ENCODE results near the gene GRIP2.

DNA sequence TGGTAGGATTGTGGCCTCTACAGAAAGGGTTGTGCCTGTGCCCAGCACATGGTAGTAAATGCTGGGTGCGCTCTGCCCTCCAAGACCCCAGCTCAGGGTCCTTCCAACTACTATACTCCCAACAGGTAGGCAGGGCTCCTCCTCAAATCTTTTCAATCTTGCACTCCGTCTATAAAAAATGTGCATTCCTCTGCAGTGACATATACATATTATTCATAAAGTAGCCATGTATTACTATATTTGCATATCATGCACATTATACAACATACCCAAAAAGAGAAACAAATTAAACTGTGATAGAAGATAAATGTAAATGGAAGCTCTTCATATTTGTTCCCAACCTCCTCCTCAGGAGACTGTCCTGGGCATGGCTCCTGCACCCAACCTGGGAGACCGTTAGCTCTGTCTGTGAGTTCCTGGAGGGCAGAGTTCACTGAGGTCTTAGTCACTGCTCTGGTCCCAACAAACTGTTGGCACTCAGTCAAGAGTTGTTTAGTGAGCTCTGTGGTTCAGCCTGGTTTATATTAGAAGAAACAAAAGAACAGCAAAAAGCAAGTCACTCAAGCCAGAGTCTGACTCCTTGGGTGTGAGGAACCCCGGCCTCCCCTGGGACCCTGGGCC is 47.7 kb upstream of the GRIP2 start:
- TF ChIP-seq, protein P1, sequence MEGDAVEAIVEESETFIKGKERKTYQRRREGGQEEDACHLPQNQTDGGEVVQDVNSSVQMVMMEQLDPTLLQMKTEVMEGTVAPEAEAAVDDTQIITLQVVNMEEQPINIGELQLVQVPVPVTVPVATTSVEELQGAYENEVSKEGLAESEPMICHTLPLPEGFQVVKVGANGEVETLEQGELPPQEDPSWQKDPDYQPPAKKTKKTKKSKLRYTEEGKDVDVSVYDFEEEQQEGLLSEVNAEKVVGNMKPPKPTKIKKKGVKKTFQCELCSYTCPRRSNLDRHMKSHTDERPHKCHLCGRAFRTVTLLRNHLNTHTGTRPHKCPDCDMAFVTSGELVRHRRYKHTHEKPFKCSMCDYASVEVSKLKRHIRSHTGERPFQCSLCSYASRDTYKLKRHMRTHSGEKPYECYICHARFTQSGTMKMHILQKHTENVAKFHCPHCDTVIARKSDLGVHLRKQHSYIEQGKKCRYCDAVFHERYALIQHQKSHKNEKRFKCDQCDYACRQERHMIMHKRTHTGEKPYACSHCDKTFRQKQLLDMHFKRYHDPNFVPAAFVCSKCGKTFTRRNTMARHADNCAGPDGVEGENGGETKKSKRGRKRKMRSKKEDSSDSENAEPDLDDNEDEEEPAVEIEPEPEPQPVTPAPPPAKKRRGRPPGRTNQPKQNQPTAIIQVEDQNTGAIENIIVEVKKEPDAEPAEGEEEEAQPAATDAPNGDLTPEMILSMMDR (IDR thresholded peaks at IDR 0.05) = no peak
- no peak for TF ChIP-seq EZH2 (IDR thresholded peaks at IDR 0.05)
- no peak for TF ChIP-seq EZH2phosphoT487 (IDR thresholded peaks at IDR 0.05)
